Measurements from ENCODE around the gene C5AR2.
"Not testable (repeated sequence)": the region's sequence is repeated elsewhere in the genome, so short reads cannot be mapped to it uniquely, and the experiment has no call there.

The C5AR2 gene

GRCh38 chr19:47324502-47324901, 7.5 kb upstream of the C5AR2 start:
- no peak for DNase-seq

DNA sequence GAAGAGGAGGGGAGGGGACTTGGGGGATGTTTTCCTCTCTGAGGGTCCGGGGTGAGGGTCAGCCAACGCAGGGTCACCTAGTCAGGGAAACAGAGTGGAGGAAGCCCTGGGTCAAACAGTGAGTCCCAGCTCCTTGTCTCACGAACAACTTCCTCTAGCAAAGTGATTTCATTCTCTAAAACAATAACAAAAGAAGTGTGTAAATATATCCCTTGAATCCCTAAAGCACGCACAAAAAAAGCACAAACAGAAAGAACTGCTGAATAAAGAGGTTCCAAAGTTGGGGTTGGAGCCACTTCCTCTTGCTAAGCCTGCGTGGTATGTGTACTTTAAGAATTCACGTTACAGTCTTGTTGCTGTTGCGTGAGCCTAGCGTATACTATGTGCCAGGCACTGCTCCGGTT, 1.5 kb upstream of the C5AR2 start:
- DNase-seq = no peak

- DNase-seq = no peak
These were observed 485 bp upstream of the C5AR2 start for GRCh38 chr19:47331490-47331889.

- DNase-seq = not testable (repeated sequence)
These were observed 5.1 kb downstream of the C5AR2 start for GRCh38 chr19:47336765-47337718.

GRCh38 chr19:47339196-47339880, 7.4 kb downstream of the C5AR2 start:
- no peak for DNase-seq

GRCh38 chr19:47340477-47341208, 8.7 kb downstream of the C5AR2 start:
- DNase-seq = no peak

GRCh38 chr19:47341734-47342133, 9.8 kb downstream of the C5AR2 start:
- DNase-seq = no peak

- DNase-seq = no peak
These were observed 11.3 kb downstream of the C5AR2 start for GRCh38 chr19:47343194-47343802.

GRCh38 chr19:47344425-47344824, 12.4 kb downstream of the C5AR2 start:
- no peak for DNase-seq

DNA sequence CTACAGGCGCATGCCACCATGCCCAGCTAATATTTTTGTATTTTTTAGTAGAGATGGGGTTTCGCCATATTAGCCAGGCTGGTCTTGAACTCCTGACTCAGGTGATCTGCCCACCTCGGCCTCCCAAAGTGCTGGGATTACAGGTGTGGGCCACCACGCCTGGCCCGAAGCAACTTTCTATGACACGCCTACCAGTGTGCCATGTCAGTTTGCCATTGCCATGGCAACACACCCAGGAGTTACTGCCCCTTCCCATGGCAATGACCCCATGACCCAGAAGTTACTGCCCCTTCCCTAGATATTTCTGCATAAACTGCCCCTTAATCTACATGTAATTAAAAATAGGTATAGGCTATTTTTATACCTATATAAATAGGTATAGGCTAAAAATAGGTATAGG, 14.0 kb downstream of the C5AR2 start:
- not testable (repeated sequence) for DNase-seq

DNA sequence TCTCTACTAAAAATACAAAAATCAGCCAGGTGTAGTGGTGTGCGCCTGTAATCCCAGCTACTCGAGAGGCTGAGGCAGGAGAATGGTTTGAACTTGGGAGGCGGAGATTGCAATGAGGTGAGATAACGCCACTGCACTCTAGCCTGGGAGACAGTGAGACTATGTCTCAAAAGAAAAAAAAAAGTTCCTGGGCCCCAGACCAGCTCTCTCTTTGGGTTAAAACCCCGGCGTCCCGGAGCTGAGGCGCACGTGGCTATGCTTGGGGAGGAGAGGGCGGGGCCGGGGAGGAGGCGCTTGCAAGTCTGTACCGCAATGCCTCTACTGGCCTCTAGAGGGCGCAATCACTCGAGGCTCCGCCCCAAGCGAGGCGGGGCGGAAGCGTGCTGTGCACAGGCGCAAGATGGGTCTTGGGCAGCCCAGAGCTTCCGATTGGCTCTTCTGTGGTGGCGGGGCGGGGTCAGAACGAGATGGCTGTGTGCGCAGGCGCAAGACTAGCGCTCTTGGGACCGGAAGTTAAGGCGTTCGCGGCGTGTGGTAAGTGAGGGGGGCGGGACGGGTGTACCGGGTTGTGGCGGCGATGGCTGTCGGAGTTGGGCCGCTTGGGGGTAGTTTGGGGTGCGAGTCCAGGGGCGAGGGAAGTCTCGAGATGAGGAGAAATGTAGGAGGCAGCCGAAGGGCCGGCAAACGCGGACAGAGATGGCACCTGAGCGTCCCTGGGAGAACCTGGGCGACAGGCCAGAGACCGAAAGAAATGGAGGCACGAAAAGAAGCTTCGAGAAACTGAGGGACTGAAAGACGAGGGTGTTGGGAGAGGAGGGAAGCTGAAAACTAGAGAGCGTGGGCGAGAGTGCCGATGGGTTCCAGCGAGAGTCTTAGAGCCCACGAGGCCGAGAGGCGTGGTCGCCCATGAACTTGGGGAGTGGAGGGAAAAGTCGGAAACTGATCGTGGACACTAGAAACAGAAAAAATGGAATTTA, 17.1 kb downstream of the C5AR2 start, which contains the start of gene DHX34:
Gene DHX34 (plus strand): TSS at position 497 of the 977 bp plus-strand sequence. CDS start 3,716 bp downstream, outside the sequence.
- DNase-seq = peak; percentile 98

DNA sequence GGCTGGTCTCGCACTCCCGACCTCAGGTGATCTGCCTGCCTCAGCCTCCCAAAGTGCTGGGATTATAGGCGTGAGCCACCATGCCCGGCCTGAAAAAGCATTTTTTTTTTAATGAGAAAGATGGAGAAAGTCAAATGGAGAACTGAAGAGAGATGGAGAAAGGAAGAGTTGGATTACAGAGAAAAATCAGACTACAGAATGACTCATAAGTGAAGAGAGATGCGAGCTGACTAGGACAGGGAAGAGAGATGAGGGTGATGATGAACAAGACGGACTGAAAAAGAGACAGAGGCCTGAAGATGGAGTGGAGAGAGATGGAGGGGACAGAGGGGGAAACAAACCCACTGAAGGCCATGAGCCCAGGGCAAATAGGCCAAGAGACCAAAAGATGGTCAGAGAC, 18.7 kb downstream of the C5AR2 start:
- no peak for DNase-seq

DNA sequence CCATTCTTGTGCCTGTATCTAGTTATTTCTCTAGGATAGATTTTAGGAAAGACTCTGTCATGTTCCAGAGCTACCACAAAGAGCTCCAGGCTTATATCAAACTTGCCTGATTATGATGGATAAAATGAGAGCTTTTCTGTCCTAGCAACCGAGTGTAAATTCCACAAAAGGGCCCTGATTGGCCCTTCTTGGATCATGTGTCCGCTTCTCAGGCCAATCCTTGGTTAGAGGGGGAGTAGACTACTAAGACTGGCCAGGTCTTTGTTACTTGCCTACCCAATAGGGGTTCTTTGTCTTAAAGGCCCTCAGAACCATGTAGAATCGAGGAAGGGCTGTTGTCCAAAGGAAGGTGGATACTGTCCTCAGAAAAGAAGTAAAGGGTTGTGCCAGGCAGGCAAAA, 19.6 kb downstream of the C5AR2 start:
- no peak for DNase-seq

DNA sequence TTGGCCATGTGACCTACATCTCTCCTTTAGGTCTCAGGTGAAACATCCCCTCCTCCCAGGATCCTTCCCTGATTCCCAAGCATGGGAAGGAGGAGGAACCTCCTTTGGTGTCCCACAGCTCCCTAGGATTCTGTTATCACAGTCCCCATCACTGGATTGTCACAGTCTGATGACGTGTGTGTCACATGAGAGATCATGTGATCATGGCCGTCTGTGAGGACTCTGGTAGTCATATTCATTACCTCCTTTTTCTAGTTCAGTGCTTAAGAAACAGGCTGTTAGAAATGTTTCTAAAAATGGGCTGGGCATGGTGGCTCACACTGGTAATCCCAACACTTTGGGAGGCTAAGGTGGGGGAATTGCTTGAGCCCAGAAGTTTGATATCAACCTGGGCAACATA, 20.1 kb downstream of the C5AR2 start:
- no peak for DNase-seq

GRCh38 chr19:47353307-47353712, 21.3 kb downstream of the C5AR2 start:
- no peak for DNase-seq

DNA sequence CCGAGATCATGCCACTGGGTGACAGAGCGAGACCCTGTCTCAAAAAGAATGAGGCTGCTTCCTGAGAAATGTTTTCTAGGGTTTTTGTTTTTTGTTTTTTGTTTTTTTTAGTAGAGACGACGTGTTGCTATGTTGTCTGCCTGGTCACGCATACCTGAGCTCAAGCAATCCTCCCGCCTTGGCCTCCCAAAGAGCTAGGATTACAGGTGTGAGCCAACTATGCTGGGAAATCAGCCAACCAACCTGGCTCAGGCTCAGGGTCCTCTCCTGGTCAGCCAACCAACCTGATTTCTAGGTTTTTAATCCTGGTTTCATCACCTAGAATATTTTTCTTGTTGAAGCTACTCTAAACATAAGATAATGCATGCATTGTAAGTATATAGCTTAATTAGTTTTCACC, 24.9 kb downstream of the C5AR2 start:
- no peak for DNase-seq

- no peak for DNase-seq
These were observed 26.1 kb downstream of the C5AR2 start for GRCh38 chr19:47357788-47358680.

- DNase-seq = no peak
These were observed 27.0 kb downstream of the C5AR2 start for GRCh38 chr19:47358936-47359335.

GRCh38 chr19:47362321-47362720, 30.3 kb downstream of the C5AR2 start:
- DNase-seq = no peak

GRCh38 chr19:47363758-47364531, 32.0 kb downstream of the C5AR2 start:
- DNase-seq = no peak

Data from stimulated activated CD4-positive, alpha-beta T cell treated with anti-CD3 and anti-CD28 coated beads, Interleukin-4, amount 100 ng/mL, for 1 hour (primary cell).